Measurements from ENCODE around the gene DAP.
"Not testable (repeated sequence)": the region's sequence is repeated elsewhere in the genome, so short reads cannot be mapped to it uniquely, and the experiment has no call there.

DAP gene

GRCh38 chr5:10667431-10668057 lies 93.5 kb downstream of the DAP start:
- DNase-seq (ENCODE audit: low read depth), result no peak
- no peak for TF ChIP-seq CTCF (IDR thresholded peaks at IDR 0.05; ENCODE audit: low read length, missing control alignments)
- H3K4me3 ChIP-seq (replicated peaks; ENCODE audit: low read depth, low read length), result no peak overlapping the region

GRCh38 chr5:10666531-10667299 lies 94.3 kb downstream of the DAP start:
- no peak for TF ChIP-seq CTCF (IDR thresholded peaks at IDR 0.05; ENCODE audit: low read length, missing control alignments)
- no peak for DNase-seq (ENCODE audit: low read depth)
- no peak overlapping the region for H3K4me3 ChIP-seq (replicated peaks; ENCODE audit: low read depth, low read length)

DNA sequence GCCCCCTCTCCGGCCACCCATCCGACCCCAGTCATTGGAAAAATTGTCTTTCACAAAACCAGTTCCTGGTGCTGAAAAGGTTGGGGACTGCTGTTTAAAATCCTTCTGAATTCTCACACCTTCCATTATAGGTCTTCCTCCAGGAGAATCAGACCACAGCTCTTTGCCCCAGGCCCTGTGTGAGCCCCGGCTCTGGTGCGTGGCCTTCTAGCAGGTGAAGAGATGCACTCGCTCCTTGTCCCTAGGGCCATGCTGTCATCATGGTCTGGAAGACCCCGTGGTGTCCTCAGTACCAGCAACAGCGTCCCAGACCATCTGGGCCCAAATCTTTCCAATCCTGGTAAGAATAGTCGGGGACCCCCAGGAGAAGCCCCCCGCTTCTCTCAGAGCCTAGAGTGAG lies 95.2 kb downstream of the DAP start:
- H3K4me3 ChIP-seq (replicated peaks; ENCODE audit: low read depth, low read length), result no peak overlapping the region
- no peak for DNase-seq (ENCODE audit: low read depth)
- TF ChIP-seq CTCF (IDR thresholded peaks at IDR 0.05; ENCODE audit: low read length, missing control alignments), result no peak

DNA sequence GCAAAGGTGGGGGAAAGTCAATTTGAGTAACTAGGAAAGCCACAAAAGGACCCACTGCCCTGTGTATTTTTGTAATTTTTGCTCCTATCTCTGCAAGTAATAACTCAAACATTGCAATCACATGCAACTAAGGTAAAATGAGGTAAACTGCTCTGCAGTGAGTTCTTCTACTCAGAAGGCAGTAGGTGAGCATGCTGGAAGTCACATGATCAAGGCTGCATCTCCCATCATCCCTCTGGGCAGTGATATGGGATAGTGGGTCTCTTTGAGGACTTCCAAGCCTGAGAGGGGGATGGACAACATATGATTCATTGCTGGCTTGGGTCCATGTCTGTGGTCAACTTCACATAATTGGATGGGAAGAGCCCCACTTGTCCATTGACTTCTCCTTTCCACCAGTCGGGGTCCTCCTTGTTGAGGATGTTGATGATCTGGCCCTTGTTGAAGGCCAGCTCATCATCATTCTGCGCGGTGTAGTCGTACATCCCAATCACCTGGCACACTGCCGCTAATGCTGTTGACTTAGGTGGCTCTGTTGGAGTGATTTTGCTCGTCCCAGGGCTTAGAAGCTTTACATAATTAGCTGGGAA lies 96.8 kb downstream of the DAP start:
- not testable (repeated sequence) for H3K4me3 ChIP-seq (replicated peaks; ENCODE audit: low read depth, low read length); DNase-seq (ENCODE audit: low read depth)

GRCh38 chr5:10663489-10664179 lies 97.4 kb downstream of the DAP start:
- no peak for TF ChIP-seq CTCF (IDR thresholded peaks at IDR 0.05; ENCODE audit: low read length, missing control alignments)
- peak; percentile 38 for DNase-seq (ENCODE audit: low read depth)
- no peak overlapping the region for H3K4me3 ChIP-seq (replicated peaks; ENCODE audit: low read depth, low read length)

DNA sequence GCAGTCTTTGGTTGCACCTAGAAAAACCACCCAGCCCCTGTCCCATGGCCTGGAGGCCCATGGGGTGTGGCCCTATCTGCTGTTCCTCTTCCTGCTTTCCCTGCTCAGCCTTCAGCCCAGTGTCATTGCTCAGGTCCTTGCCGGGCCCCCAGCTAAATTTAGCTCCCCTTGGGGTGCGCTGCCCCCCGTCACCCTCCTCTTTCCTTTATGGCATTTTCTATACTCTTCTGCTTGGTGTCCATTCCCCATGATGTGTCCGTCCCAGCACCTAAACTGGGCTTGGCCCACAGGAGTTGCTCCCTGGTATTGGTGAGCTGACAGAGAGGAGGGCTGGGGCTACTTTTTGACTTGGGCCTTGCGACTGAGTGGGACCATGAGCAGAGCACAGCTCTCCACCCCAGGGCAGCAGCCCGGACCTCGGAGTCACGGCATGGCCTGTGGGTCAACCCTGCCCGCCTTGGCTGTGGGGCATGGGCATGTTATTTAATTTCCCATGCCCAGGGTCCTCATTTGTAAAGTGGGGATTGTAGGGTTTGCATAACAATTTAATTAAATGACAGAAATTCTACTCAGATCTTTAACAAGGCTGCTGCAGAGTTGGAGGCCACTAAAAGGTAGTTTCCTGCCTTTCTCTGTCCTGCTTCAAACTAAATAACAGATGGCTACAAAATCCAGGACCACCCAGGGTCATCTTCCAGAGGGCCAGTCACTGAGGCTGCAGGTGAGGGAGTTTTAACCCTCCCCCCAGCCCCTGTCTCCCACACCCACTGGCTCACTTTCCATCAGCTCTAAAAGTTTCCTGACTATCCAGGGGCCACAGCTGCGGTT lies 98.2 kb downstream of the DAP start:
- no peak overlapping the region for H3K4me3 ChIP-seq (replicated peaks; ENCODE audit: low read depth, low read length)
- TF ChIP-seq CTCF (IDR thresholded peaks at IDR 0.05; ENCODE audit: low read length, missing control alignments), result no peak
- no peak for DNase-seq (ENCODE audit: low read depth)
